Smooth muscle cell (in vitro differentiated cells): ENCODE data around the gene FAM98C. TPM values are rescaled to one million over a fixed set of nuclear protein-coding genes. Genes with fewer than 3 reads are reported as not detected.

ENCODE experiments used
- DNase-seq: peaks from one replicate; lab custom pipeline; 2025; ENCODE audit not compliant: unreplicated experiment; lab: John Stamatoyannopoulos, UW
- H2AFZ ChIP-seq: fragments of 200-600 bp; sonication (generic); 2 replicates; pipeline ENCODE4 v1.6.0; 2016; ENCODE audit warnings: antibody characterized with exemption, low read depth, mild to moderate bottlenecking
- H3F3A ChIP-seq: fragments of 200-600 bp; sonication (generic); 2 replicates; pipeline ENCODE4 v1.6.0; 2017; ENCODE audit warnings: antibody characterized with exemption, low read depth
- H3K27ac ChIP-seq: fragments of 200-600 bp; sonication (generic); 2 replicates; pipeline ENCODE4 v1.5.1; 2016; ENCODE audit warnings: low read depth, mild to moderate bottlenecking
- H3K27me3 ChIP-seq: fragments of 200-600 bp; sonication (generic); 2 replicates; pipeline ENCODE4 v1.6.1; 2016; ENCODE audit warnings: low read depth, mild to moderate bottlenecking
- H3K36me3 ChIP-seq: fragments of 200-600 bp; sonication (generic); 2 replicates; pipeline ENCODE4 v1.5.1; 2016; ENCODE audit warnings: low read depth
- H3K4me1 ChIP-seq: fragments of 200-600 bp; sonication (generic); 2 replicates; pipeline ENCODE4 v1.5.1; 2016; ENCODE audit warnings: low read depth
- H3K4me2 ChIP-seq: fragments of 200-600 bp; sonication (generic); 2 replicates; pipeline ENCODE4 v1.6.0; 2016; ENCODE audit warnings: mild to moderate bottlenecking
- H3K4me3 ChIP-seq: fragments of 200-600 bp; sonication (generic); 2 replicates; pipeline ENCODE4 v1.5.1; 2016; ENCODE audit warnings: mild to moderate bottlenecking
- H3K79me2 ChIP-seq: fragments of 200-600 bp; sonication (generic); 2 replicates; pipeline ENCODE4 v1.6.0; 2016; ENCODE audit warnings: low read depth, mild to moderate bottlenecking
- H3K9ac ChIP-seq: fragments of 200-600 bp; sonication (generic); 2 replicates; pipeline ENCODE4 v1.6.0; 2016; ENCODE audit warnings: low read depth
- H3K9me3 ChIP-seq: fragments of 200-600 bp; sonication (generic); replicated peaks from 2 replicates; pipeline ENCODE4 v1.5.1; 2016; ENCODE audit warnings: low read depth
- H4K20me1 ChIP-seq: fragments of 200-600 bp; sonication (generic); 2 replicates; pipeline ENCODE4 v1.6.0; 2016; ENCODE audit warnings: low read depth
- WGBS: methylation state at CpG from one replicate; pipeline ENCODE4 v1.1.7; 2016; ENCODE audit warnings: low lambda C conversion rate; 5-methylcytosine and 5-hydroxymethylcytosine counted together
- polyA plus RNA-seq: library from polyadenylated mRNA; unstranded; fragments of >200 nt; fragmentation: Nextera tagmentation; extraction: Ambion mirVana; gene quantifications from 2 replicates; pipeline ENCODE4 v1.2.1, GENCODE V29; 2016
- total RNA-seq: library from RNA; depleted of rRNA; stranded (reverse); fragments of >200 nt; gene quantifications from 2 replicates; pipeline ENCODE4 v1.2.3, GENCODE V29; 2014
- TF ChIP-seq, protein P1 (sequence below): fragments of 200-600 bp; sonication (generic); IDR thresholded peaks from 2 replicates; pipeline ENCODE4 v1.5.1; 2017; ENCODE audit warnings: borderline replicate concordance, mild to moderate bottlenecking, antibody characterized with exemption; ENCODE audit not compliant: insufficient read depth, poor library complexity, severe bottlenecking

Gene FAM98C
- total and polyA plus RNA-seq, 2 experiments from 2014 or later: 8.5 to 15.9 TPM

GRCh38 chr19:38452430-38453366 lies 49.8 kb downstream of the FAM98C start:
- no peak overlapping the region for H3K9ac ChIP-seq
- H2AFZ ChIP-seq: no peak overlapping the region

DNA sequence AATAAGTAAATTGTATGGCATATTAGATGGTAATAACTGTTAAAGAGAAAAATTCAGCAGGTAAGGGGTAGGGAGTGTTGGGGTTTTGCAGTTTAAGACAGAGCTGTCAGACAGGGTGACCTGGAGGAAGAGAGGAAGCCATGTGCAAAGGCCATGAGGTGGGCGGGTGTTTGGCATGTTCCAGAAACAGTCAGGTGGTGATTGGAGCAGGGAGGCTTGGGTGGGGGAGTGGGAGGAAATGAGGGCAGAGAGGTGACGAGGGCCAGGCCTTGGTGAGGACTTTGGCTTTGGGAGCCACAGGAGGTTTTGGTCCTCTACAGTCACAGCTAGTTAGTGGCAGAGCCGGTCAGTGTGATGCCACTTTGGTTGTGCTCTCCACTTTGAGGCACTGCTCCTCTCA lies 50.7 kb downstream of the FAM98C start:
- 92% methylated on average over 3 of the region's 3 CpGs for WGBS
- Histone ChIP-seq H3K36me3 (no peaks in the 10 kb centered on the region), H3F3A (no peaks in the 10 kb centered on the region), H3K9me3 (no peaks in the 10 kb centered on the region), H2AFZ (no peak overlapping the region), H3K27ac (no peak overlapping the region), H3K27me3 (no peaks in the 10 kb centered on the region), H3K79me2 (no peaks in the 10 kb centered on the region), H3K4me3 (no peak overlapping the region), H3K4me2 (no peak overlapping the region), H4K20me1 (no peaks in the 10 kb centered on the region), H3K4me1 (no peaks in the 10 kb centered on the region), H3K9ac (no peak overlapping the region)
- TF ChIP-seq, protein P1, sequence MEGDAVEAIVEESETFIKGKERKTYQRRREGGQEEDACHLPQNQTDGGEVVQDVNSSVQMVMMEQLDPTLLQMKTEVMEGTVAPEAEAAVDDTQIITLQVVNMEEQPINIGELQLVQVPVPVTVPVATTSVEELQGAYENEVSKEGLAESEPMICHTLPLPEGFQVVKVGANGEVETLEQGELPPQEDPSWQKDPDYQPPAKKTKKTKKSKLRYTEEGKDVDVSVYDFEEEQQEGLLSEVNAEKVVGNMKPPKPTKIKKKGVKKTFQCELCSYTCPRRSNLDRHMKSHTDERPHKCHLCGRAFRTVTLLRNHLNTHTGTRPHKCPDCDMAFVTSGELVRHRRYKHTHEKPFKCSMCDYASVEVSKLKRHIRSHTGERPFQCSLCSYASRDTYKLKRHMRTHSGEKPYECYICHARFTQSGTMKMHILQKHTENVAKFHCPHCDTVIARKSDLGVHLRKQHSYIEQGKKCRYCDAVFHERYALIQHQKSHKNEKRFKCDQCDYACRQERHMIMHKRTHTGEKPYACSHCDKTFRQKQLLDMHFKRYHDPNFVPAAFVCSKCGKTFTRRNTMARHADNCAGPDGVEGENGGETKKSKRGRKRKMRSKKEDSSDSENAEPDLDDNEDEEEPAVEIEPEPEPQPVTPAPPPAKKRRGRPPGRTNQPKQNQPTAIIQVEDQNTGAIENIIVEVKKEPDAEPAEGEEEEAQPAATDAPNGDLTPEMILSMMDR: no peak
- no peak for DNase-seq

More at GRCh38 chr19:38452430-38453366, 49.8 kb downstream of the FAM98C start:
- WGBS: 58% methylated on average over 38 of the region's 45 CpGs
- Histone ChIP-seq H3K27ac (no peak overlapping the region), H4K20me1 (no peaks in the 10 kb centered on the region), H3K4me1 (no peaks in the 10 kb centered on the region), H3K79me2 (no peaks in the 10 kb centered on the region), H3K36me3 (no peaks in the 10 kb centered on the region), H3K9me3 (no peaks in the 10 kb centered on the region), H3K27me3 (no peaks in the 10 kb centered on the region), H3K4me3 (no peak overlapping the region), H3F3A (no peaks in the 10 kb centered on the region), H3K4me2 (no peak overlapping the region)
- TF ChIP-seq, protein P1: no peak
- no peak for DNase-seq

DNA sequence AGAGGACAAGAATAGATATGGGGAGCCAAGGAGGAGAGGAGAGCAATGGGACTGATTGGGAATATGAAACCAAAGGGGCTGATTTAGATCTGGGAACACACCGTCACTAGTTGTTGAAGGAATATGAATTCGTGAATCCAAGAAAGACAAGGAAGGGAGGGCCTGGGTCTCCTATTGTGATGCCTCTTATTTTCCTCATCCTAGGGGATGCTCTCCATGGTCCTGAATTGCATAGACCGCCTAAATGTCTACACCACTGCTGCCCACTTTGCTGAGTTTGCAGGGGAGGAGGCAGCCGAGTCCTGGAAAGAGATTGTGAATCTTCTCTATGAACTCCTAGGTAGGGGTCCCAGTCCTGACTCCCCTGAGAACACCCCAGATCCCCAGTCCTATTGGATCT lies 52.1 kb downstream of the FAM98C start:
- Histone ChIP-seq H3F3A (no peaks in the 10 kb centered on the region), H3K79me2 (no peaks in the 10 kb centered on the region), H2AFZ (no peak overlapping the region), H3K27ac (no peak overlapping the region), H3K9me3 (no peaks in the 10 kb centered on the region), H3K4me3 (no peak overlapping the region), H3K4me2 (no peak overlapping the region), H3K9ac (no peak overlapping the region), H4K20me1 (no peaks in the 10 kb centered on the region), H3K4me1 (no peaks in the 10 kb centered on the region), H3K36me3 (no peaks in the 10 kb centered on the region), H3K27me3 (no peaks in the 10 kb centered on the region)
- TF ChIP-seq, protein P1: no peak
- no peak for DNase-seq
- 48% methylated on average over 4 of the region's 4 CpGs for WGBS

GRCh38 chr19:38457202-38457601 lies 54.3 kb downstream of the FAM98C start:
- TF ChIP-seq, protein P1: no peak
- no peaks in the 10 kb centered on the region for H3F3A ChIP-seq

More at GRCh38 chr19:38457202-38457601, 54.3 kb downstream of the FAM98C start:
- H3K27me3 ChIP-seq: no peaks in the 10 kb centered on the region
- no peaks in the 10 kb centered on the region for H4K20me1 ChIP-seq
- H3K36me3 ChIP-seq: no peaks in the 10 kb centered on the region
- H3K4me1 ChIP-seq: no peaks in the 10 kb centered on the region
- no peak overlapping the region for H3K4me2 ChIP-seq
- 91% methylated on average over 5 of the region's 5 CpGs for WGBS
- H3K9me3 ChIP-seq: no peaks in the 10 kb centered on the region
- no peak for DNase-seq
- H2AFZ ChIP-seq: no peak overlapping the region
- H3K79me2 ChIP-seq: no peaks in the 10 kb centered on the region
- no peak overlapping the region for H3K27ac ChIP-seq
- H3K9ac ChIP-seq: no peak overlapping the region
- no peak overlapping the region for H3K4me3 ChIP-seq
